HG03558 (cell line): ENCODE results near the gene ICOS.

ENCODE experiments used
- ATAC-seq: cut with Tn5 transposase; IDR thresholded peaks from one replicate; pipeline ENCODE4 v1.9.1; 2021; ENCODE audit warnings: moderate number of reproducible peaks; ENCODE audit not compliant: unreplicated experiment; ENCODE audit errors: extremely low read depth

The ICOS gene

DNA sequence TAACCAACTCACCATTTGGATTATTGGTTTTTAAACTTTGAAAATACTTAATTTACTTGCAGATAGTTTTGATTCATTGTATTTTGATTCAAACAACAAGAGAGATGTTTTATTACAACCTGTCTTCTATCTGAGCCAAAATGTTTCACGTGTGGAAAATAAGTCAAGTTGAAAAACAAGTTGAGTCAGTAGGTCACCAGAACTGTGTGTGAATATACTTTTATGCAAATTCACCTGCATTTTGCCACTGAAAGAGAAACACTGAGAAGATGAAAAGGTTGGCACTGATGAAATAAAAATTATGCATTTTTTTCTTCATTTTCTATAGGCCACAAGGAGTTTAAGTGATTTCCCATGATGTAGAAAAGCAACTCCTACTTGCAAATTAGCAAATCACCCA is 68.3 kb downstream of the ICOS start:
- no peak for ATAC-seq

DNA sequence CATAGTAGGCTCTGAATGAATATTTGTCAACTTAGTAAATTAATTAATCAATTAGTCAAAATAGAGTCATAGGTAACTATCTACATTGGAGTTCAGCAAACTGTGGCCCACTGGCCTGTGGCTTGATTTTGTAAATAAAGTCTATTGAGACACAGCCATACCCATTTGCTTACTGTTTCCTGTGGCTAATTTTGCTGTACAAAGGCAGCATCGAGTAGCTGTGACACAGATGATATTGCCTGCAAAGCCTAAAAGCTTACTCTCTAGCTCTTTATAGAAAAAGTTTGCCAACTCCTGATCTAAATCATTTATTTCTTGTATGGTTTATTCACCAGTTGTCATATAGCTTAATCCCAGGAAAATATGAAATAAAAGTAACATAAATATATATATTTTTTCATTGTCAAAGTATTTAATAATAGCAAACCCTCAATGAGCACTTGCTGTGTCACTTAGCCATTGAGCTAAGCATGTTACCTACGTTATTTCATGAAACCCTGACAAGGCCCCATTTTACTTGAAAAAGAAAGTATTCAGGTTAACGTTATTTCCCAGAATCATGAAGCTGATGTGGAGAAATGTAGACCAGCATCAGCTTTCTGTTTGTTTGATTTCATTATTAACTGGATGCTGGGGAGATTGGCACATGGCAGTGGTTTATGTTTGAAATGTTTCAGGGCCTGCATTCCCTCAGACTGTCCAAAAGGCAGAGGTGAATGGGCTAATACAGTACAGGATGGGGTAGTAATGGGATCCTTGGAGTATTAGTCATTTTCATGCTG is 69.6 kb downstream of the ICOS start:
- ATAC-seq, result no peak

DNA sequence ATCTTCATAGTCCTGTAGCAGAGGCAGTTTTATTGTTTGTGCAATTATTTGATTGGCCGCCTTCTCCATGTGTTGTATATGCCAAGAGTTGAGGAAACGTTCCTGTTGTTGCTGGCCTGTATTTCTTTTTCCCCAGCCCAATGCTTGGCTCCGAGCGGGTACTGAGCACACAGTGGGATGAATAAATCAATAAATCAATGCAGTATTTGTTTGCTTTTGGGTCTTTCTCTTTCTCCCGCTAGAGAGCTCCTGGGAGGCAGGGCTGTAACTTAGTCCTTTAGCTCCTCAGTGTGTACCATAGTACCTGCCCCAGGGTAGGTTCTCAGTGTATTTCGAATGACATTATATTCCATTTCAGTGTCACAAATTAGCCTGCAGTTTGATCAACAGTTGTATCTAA is 71.8 kb downstream of the ICOS start:
- no peak for ATAC-seq

DNA sequence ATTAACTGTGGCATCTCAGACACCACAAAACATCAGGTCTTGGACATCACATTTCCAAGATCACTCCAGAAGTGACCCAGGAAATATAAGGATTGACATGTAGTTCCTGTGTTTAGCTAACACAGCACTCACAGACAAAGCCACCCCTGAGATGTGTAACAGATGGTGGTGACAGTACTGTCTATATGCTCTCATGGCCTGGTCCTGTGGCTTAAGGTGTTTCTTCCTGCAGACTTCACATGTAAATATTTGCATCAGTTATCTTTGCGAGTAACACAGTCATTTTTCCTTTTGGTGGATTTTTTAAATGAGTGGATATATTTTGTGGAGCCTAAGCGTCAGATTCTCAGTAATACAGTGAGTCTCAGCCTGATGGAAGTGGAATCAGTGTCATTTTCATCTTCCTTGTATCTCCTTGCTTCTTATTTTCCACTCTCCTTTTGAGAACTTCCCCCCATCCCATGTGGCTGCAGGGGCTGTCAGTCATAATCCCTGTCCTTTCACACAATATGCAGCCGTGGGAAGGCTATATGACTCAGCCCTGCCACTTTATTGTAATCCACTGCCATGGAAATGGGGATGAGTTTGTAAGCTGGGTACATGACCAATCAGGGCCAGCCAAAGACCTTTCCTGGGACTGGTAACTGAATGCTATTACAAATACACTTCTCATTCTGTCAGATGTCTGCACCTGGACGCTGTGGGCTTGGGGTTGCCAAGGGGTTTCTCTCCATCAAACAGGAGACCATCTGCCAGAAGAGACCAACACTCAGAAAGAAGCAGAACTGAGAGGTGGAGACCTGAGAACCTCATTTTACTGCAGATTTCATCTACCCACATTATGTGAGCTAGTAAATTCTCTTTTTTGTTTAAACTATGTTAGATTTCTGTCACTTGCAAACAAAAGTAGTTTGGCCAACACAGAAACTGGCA is 74.3 kb downstream of the ICOS start:
- ATAC-seq, result no peak
